A549 (cell line): ENCODE data around the gene ETFRF1.

Experiments used
- RFX5 ChIP-seq: fragments of 450-650 bp; IDR thresholded peaks from 2 replicates; pipeline ENCODE4 v1.7.1; 2014; ENCODE audit warnings: antibody characterized with exemption, mild to moderate bottlenecking, moderate library complexity
- TF ChIP-seq, protein P1 (sequence below): fragments of >200 bp; sonication (Bioruptor Twin); formaldehyde crosslinking; IDR thresholded peaks from 3 replicates; pipeline ENCODE4 v1.5.1; 2016

DNA sequence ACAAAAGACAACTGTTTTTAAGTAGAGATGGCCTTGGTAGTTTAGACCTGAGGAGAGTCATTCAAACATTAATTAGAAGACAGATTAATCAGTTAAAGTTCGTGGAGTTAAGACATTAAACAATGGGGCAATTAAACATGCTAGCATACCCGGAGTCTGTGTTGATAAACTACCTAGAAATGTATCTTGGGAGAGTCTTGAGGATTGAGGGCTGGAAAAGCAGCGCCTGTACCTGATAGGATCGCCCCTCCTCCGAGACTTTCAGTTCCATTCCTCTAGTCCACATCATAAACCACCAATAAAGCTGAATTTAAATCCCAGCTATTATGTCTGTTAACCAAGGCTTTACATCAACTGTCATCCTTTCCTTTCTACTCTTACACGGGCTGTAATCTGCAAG is 56.7 kb downstream of the ETFRF1 start:
- TF ChIP-seq, protein P1, sequence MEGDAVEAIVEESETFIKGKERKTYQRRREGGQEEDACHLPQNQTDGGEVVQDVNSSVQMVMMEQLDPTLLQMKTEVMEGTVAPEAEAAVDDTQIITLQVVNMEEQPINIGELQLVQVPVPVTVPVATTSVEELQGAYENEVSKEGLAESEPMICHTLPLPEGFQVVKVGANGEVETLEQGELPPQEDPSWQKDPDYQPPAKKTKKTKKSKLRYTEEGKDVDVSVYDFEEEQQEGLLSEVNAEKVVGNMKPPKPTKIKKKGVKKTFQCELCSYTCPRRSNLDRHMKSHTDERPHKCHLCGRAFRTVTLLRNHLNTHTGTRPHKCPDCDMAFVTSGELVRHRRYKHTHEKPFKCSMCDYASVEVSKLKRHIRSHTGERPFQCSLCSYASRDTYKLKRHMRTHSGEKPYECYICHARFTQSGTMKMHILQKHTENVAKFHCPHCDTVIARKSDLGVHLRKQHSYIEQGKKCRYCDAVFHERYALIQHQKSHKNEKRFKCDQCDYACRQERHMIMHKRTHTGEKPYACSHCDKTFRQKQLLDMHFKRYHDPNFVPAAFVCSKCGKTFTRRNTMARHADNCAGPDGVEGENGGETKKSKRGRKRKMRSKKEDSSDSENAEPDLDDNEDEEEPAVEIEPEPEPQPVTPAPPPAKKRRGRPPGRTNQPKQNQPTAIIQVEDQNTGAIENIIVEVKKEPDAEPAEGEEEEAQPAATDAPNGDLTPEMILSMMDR: no peak
- TF ChIP-seq RFX5: no peak
